ENCODE measurements around the gene CCDC88C. TPM values are rescaled to one million over a fixed set of nuclear protein-coding genes. Genes with fewer than 3 reads are reported as not detected.
"Not testable (repeated sequence)": the region's sequence is repeated elsewhere in the genome, so short reads cannot be mapped to it uniquely, and the experiment has no call there.

CCDC88C gene
- total RNA-seq, 1 donor from 2014 or later = 17.8 TPM

DNA sequence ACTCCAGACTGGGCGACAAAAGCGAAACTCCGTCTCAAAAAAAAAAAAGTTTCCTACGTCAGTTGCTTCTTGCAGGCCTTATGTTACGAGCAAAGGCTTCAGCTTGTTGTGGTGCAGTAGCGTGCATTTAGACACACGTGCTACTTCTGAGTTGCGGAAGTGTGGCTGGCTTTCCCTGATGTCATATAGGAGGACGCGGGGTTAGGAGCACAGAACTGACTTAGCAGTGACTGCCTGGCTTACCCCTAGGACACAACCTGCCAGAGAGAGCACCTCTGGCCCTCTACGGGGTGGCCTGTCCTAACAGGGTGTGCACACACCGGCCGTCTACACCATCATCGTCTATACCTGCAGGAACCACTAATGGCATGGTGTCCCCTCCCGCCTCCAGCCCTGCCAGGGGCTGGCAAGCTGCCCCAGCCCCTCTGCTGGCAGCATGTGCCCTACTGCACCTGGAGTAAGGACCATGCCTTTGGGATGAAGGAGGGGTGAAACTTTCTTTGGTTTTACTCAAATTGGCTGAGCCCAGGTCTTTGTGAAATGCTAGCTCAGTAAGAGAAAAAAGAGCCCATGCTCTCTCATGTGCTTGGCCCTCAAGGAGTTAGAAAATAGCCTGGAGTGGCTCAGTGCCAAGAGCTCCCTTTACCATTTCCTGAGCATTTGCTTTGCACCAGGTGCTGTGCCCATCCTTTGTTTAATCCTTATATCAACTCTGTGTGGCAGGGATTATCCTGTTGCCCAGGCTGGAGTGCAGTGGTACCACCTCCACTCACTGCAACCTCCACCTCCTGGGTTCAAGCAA is 171.4 kb downstream of the CCDC88C start:
- Histone ChIP-seq H3K4me2 (no peak overlapping the region), H4K20me1 (ENCODE audit: low read depth) (no peaks in the 10 kb centered on the region), H3K9ac (no peak overlapping the region), H3K36me3 (no peaks in the 10 kb centered on the region), H3K9me3 (ENCODE audit: low read depth) (no peaks in the 10 kb centered on the region), H3K79me2 (ENCODE audit: low read depth) (no peaks in the 10 kb centered on the region), H2AFZ (replicated peaks) (no peak overlapping the region), H3K27ac (no peak overlapping the region), H3K4me1 (peaks cover 10% of the 10 kb centered on the region), H3F3A (ENCODE audit: low read depth) (peaks cover 13% of the 10 kb centered on the region), H3K27me3 (no peaks in the 10 kb centered on the region), H3K4me3 (no peak overlapping the region)
- Mint-ChIP-seq H3K27ac (no peak overlapping the region), H3K27me3 (ENCODE audit: insufficient read depth, low read depth) (peaks cover 13% of the 10 kb centered on the region), H3K36me3 (no peaks in the 10 kb centered on the region), H3K9me3 (no peaks in the 10 kb centered on the region), H3K4me1 (peaks cover 34% of the 10 kb centered on the region), H3K4me3 (no peak overlapping the region)
- DNase-seq (ENCODE audit: low spot score) = no peak
- TF ChIP-seq EZH2 (IDR thresholded peaks at IDR 0.05) = no peak
- no peak for TF ChIP-seq EZH2phosphoT487 (IDR thresholded peaks at IDR 0.05)
- no peak for TF ChIP-seq CTCF (IDR thresholded peaks at IDR 0.05)

GRCh38 chr14:91245616-91246015 is 172.0 kb downstream of the CCDC88C start:
- H3K4me2 ChIP-seq; H2AFZ ChIP-seq (replicated peaks); H3K4me3 Mint-ChIP-seq; H3K79me2 ChIP-seq (ENCODE audit: low read depth); H3K27ac Mint-ChIP-seq; H3K9me3 Mint-ChIP-seq; H3K36me3 ChIP-seq; H3K9me3 ChIP-seq (ENCODE audit: low read depth); H3K9ac ChIP-seq; H3K4me1 ChIP-seq; H3K27ac ChIP-seq; H3K4me3 ChIP-seq; H3K36me3 Mint-ChIP-seq; DNase-seq (ENCODE audit: low spot score); H4K20me1 ChIP-seq (ENCODE audit: low read depth); H3K27me3 ChIP-seq: not testable (repeated sequence)
- H3F3A ChIP-seq (ENCODE audit: low read depth) = peaks cover 11% of the 10 kb centered on the region
- H3K4me1 Mint-ChIP-seq = peaks cover 29% of the 10 kb centered on the region
- H3K27me3 Mint-ChIP-seq (ENCODE audit: insufficient read depth, low read depth) = peaks cover 14% of the 10 kb centered on the region

DNA sequence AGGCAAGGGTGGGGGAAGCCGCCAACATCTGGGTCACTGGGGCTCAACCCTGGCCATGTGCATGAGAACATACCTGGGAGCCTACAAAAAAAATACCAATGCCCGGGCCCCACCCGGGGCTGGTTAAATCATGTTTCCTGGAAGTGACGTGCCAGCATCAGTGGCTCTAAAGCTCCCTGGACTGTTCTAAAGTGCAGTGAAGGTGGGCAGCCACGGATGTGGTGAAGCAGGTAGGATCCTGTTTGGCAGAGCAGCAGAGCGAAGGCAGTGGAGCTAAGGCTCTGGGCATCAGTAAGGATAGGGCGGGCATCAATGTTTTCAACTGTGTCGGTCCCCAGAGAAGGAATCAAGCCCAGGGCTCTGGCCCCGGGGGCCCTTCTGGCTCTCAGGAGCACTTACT is 172.6 kb downstream of the CCDC88C start:
- peaks cover 15% of the 10 kb centered on the region for H3K27me3 Mint-ChIP-seq (ENCODE audit: insufficient read depth, low read depth)
- peaks cover 5% of the 10 kb centered on the region for H3F3A ChIP-seq (ENCODE audit: low read depth)
- peaks cover 4% of the 10 kb centered on the region for H3K4me1 ChIP-seq
- H2AFZ ChIP-seq (replicated peaks) = peak overlapping the region; percentile 40
- no peak overlapping the region for H3K4me3 ChIP-seq
- no peaks in the 10 kb centered on the region for H3K9me3 Mint-ChIP-seq
- H3K27me3 ChIP-seq = no peaks in the 10 kb centered on the region
- no peak overlapping the region for H3K27ac ChIP-seq
- no peak for DNase-seq (ENCODE audit: low spot score)
- no peak overlapping the region for H3K4me3 Mint-ChIP-seq
- no peaks in the 10 kb centered on the region for H3K36me3 Mint-ChIP-seq
- H4K20me1 ChIP-seq (ENCODE audit: low read depth) = no peaks in the 10 kb centered on the region
- H3K4me2 ChIP-seq = peak overlapping the region; percentile 35
- TF ChIP-seq EZH2 (IDR thresholded peaks at IDR 0.05) (no peak), CTCF (IDR thresholded peaks at IDR 0.05) (no peak), EZH2phosphoT487 (IDR thresholded peaks at IDR 0.05) (no peak)
- H3K79me2 ChIP-seq (ENCODE audit: low read depth) = no peaks in the 10 kb centered on the region
- no peak overlapping the region for H3K9ac ChIP-seq
- H3K9me3 ChIP-seq (ENCODE audit: low read depth) = no peaks in the 10 kb centered on the region
- H3K36me3 ChIP-seq = no peaks in the 10 kb centered on the region
- no peak overlapping the region for H3K27ac Mint-ChIP-seq
- peaks cover 23% of the 10 kb centered on the region for H3K4me1 Mint-ChIP-seq

DNA sequence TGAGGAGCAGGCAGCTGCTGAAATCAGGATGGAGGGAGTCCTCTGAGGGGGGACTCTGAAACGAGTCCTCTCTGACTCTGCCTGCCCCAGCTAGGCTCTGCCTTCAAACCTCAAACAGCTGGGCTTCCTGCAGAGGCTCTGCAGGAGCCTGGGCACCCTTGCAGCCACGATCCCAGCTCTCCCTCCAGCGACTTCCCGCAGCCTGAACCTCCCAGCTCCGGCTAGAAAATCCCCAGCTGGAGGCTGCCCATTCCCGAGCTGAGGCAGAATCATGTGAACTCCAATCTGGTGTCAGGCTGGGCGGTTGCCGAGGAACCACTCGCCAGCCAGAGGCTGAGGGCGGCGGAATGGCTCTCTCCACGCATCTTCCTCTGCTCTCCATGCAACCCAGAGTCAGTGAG is 173.1 kb downstream of the CCDC88C start, which contains the start of gene GPR68:
TSS of gene GPR68 (minus strand) at position 204 of the 401 bp plus-strand sequence. CDS start 9,654 bp downstream, outside the sequence.
- TF ChIP-seq CTCF (IDR thresholded peaks at IDR 0.05) = no peak
- no peak for TF ChIP-seq EZH2 (IDR thresholded peaks at IDR 0.05)
- no peak for TF ChIP-seq EZH2phosphoT487 (IDR thresholded peaks at IDR 0.05)
- peak within 1 kb of the TSS; percentile 40 for H2AFZ ChIP-seq (replicated peaks)
- H3K27ac Mint-ChIP-seq = no peak within 1 kb of the TSS
- no peaks in the 10 kb centered on the region for H3K36me3 ChIP-seq
- no peak within 1 kb of the TSS for H3K4me3 Mint-ChIP-seq
- peak; percentile 71 for DNase-seq (ENCODE audit: low spot score)
- no peak within 1 kb of the TSS for H3K27ac ChIP-seq
- no peaks in the 10 kb centered on the region for H3K4me1 ChIP-seq
- H3F3A ChIP-seq (ENCODE audit: low read depth) = no peaks in the 10 kb centered on the region
- H3K4me2 ChIP-seq = peak within 1 kb of the TSS; percentile 35
- H3K4me3 ChIP-seq = no peak within 1 kb of the TSS
- H4K20me1 ChIP-seq (ENCODE audit: low read depth) = no peaks in the 10 kb centered on the region
- no peaks in the 10 kb centered on the region for H3K27me3 ChIP-seq
- H3K27me3 Mint-ChIP-seq (ENCODE audit: insufficient read depth, low read depth) = peaks cover 13% of the 10 kb centered on the region
- no peaks in the 10 kb centered on the region for H3K36me3 Mint-ChIP-seq
- H3K4me1 Mint-ChIP-seq = peaks cover 18% of the 10 kb centered on the region
- H3K79me2 ChIP-seq (ENCODE audit: low read depth) = no peaks in the 10 kb centered on the region
- H3K9ac ChIP-seq = no peak within 1 kb of the TSS
- peaks cover 4% of the 10 kb centered on the region for H3K9me3 Mint-ChIP-seq
- no peaks in the 10 kb centered on the region for H3K9me3 ChIP-seq (ENCODE audit: low read depth)
